DND-41 (cell line): ENCODE measurements around the gene AFF3.

Source experiments
- ATAC-seq: fragments of 200-7000 bp; cut with Tn5 transposase; 3 replicates; pipeline ENCODE4 v1.9.1; 2021; ENCODE audit warnings: low read depth; ENCODE audit not compliant: insufficient read depth
- DNase-seq: peaks from one replicate; pipeline ENCODE4 v3.0.0-alpha.2; 2020
- H2AFZ ChIP-seq: 2 replicates; pipeline ENCODE4 v1.6.0; 2012; ENCODE audit warnings: low read depth, low read length
- H3K27ac ChIP-seq: 2 replicates; pipeline ENCODE4 v1.5.1; 2012; ENCODE audit warnings: low read length, inconsistent platforms
- H3K27me3 ChIP-seq: fragments of 200-600 bp; sonication (generic); 2 replicates; pipeline ENCODE4 v1.6.0; 2012; ENCODE audit warnings: low read length, mild to moderate bottlenecking, inconsistent platforms; ENCODE audit not compliant: insufficient read depth, poor library complexity
- H3K36me3 ChIP-seq: 2 replicates; pipeline ENCODE4 v1.5.1; 2012; ENCODE audit warnings: low read length, inconsistent platforms; ENCODE audit not compliant: insufficient read depth
- H3K4me1 ChIP-seq: 2 replicates; pipeline ENCODE4 v1.5.1; 2012; ENCODE audit warnings: mild to moderate bottlenecking, low read length; ENCODE audit not compliant: insufficient read depth
- H3K4me2 ChIP-seq: 2 replicates; pipeline ENCODE4 v1.6.0; 2012; ENCODE audit warnings: mild to moderate bottlenecking, moderate library complexity, low read length, inconsistent platforms; ENCODE audit not compliant: insufficient read depth
- H3K4me3 ChIP-seq, 2 experiments: fragments of 200-600 bp in 1 of 2; shearing (Covaris generic) in 1 of 2; 2 replicates each; pipeline ENCODE4 v1.5.1; 2012 to 2016; ENCODE audit warnings: inconsistent platforms in 2 of 2, low read length in 2 of 2, mild to moderate bottlenecking in 2 of 2, low read depth in 1 of 2, moderate library complexity in 1 of 2
- H3K79me2 ChIP-seq: 2 replicates; pipeline ENCODE4 v1.6.0; 2012; ENCODE audit warnings: low read length, inconsistent platforms; ENCODE audit not compliant: insufficient read depth
- H3K9ac ChIP-seq: 2 replicates; pipeline ENCODE4 v1.6.0; 2012; ENCODE audit warnings: low read depth, mild to moderate bottlenecking, inconsistent platforms, low read length, moderate library complexity
- H3K9me3 ChIP-seq: 2 replicates; pipeline ENCODE4 v1.5.1; 2012; ENCODE audit warnings: low read length, moderate library complexity, mild to moderate bottlenecking, inconsistent platforms; ENCODE audit not compliant: insufficient read depth, severe bottlenecking
- H4K20me1 ChIP-seq: 2 replicates; pipeline ENCODE4 v1.6.0; 2012; ENCODE audit warnings: low read length; ENCODE audit not compliant: insufficient read depth
- EZH2 ChIP-seq: IDR thresholded peaks from 3 replicates; pipeline ENCODE4 v1.6.1; 2012; ENCODE audit warnings: borderline replicate concordance, low read depth, mild to moderate bottlenecking, moderate library complexity, low read length, inconsistent platforms; ENCODE audit not compliant: severe bottlenecking
- TF ChIP-seq, protein P1 (sequence below): IDR thresholded peaks from 2 replicates; pipeline ENCODE4 v1.5.1; 2012; ENCODE audit warnings: borderline replicate concordance, low read length, moderate library complexity, mild to moderate bottlenecking; ENCODE audit not compliant: poor library complexity, severe bottlenecking; ENCODE audit errors: extremely low read depth

AFF3 gene

DNA sequence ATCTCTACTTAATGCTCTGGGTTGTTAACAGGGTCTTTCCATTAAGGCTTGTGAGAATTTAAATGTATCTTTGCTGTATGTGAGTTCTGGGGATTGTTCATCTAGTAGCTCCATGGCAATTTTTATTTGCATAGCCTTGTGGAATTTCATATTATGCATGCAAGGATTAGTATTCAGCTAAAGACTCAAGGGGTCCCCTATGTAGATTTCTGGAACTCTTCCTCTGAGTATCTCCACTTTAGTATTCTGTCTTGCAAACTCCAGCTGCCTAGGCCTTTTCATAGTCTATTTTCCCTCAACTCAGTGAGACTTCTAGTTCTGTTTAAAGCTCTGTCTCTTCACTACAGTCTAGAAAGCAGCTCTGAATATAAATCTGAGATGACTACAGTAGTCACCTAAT, 348.0 kb downstream of the AFF3 start:
- Histone ChIP-seq H4K20me1 (no peaks in the 10 kb centered on the region), H3K4me3 (no peak overlapping the region), H3K9me3 (peaks cover 9% of the 10 kb centered on the region), H3K4me2 (no peak overlapping the region), H3K79me2 (no peaks in the 10 kb centered on the region), H2AFZ (no peak overlapping the region), H3K4me1 (no peaks in the 10 kb centered on the region), H3K36me3 (no peaks in the 10 kb centered on the region), H3K27me3 (no peaks in the 10 kb centered on the region), H3K9ac (no peak overlapping the region), H3K27ac (no peak overlapping the region)
- DNase-seq (no peak), ATAC-seq (no peak)
- TF ChIP-seq EZH2 = no peak
- TF ChIP-seq, protein P1, sequence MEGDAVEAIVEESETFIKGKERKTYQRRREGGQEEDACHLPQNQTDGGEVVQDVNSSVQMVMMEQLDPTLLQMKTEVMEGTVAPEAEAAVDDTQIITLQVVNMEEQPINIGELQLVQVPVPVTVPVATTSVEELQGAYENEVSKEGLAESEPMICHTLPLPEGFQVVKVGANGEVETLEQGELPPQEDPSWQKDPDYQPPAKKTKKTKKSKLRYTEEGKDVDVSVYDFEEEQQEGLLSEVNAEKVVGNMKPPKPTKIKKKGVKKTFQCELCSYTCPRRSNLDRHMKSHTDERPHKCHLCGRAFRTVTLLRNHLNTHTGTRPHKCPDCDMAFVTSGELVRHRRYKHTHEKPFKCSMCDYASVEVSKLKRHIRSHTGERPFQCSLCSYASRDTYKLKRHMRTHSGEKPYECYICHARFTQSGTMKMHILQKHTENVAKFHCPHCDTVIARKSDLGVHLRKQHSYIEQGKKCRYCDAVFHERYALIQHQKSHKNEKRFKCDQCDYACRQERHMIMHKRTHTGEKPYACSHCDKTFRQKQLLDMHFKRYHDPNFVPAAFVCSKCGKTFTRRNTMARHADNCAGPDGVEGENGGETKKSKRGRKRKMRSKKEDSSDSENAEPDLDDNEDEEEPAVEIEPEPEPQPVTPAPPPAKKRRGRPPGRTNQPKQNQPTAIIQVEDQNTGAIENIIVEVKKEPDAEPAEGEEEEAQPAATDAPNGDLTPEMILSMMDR = no peak

DNA sequence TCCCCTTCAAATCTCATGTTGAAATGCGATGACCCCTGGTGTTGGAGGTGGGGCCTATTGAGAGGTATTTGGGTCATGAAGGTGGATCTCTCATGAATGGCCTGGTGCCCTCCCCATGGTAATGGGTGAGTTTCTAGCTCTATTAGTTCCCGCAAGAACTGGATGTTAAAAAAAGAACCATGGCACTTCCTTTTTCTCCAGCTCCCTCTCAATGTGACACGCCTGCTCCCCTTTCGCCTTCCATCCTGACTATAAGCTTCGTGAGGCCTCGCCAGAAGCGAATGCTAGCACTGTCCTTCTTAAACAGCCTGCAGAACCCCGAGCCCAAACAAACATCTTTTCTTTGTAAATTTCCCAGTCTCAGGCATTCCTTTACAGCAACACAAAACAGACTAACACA, 349.4 kb downstream of the AFF3 start:
- H3K9me3 ChIP-seq = peaks cover 7% of the 10 kb centered on the region
- H4K20me1 ChIP-seq = no peaks in the 10 kb centered on the region
- H3K4me1 ChIP-seq = no peaks in the 10 kb centered on the region
- no peak overlapping the region for H2AFZ ChIP-seq
- no peaks in the 10 kb centered on the region for H3K79me2 ChIP-seq
- no peak for DNase-seq
- no peak overlapping the region for H3K9ac ChIP-seq
- ATAC-seq = no peak
- no peaks in the 10 kb centered on the region for H3K27me3 ChIP-seq
- no peaks in the 10 kb centered on the region for H3K36me3 ChIP-seq
- no peak overlapping the region for H3K27ac ChIP-seq
- H3K4me2 ChIP-seq = no peak overlapping the region
- TF ChIP-seq EZH2 = no peak
- TF ChIP-seq, protein P1 = no peak
- H3K4me3 ChIP-seq = no peak overlapping the region

GRCh38 chr2:99789849-99790248, 352.5 kb downstream of the AFF3 start:
- no peak for ATAC-seq
- DNase-seq = no peak
- H3K36me3 ChIP-seq = 0 out of 2 replicates have a peak, but pooled peaks cover 3% of the 10 kb centered on the region
- H3K9ac ChIP-seq = no peak overlapping the region
- H4K20me1 ChIP-seq = no peaks in the 10 kb centered on the region
- TF ChIP-seq, protein P1 = no peak
- TF ChIP-seq EZH2 = no peak
- no peak overlapping the region for H2AFZ ChIP-seq
- H3K9me3 ChIP-seq = no peaks in the 10 kb centered on the region
- H3K4me3 ChIP-seq = no peak overlapping the region
- no peak overlapping the region for H3K4me2 ChIP-seq
- H3K27ac ChIP-seq = no peak overlapping the region
- H3K27me3 ChIP-seq = no peaks in the 10 kb centered on the region
- no peaks in the 10 kb centered on the region for H3K79me2 ChIP-seq
- H3K4me1 ChIP-seq = no peaks in the 10 kb centered on the region
